HEK293 (cell line): ENCODE data around the gene DDC.

Experiments used
- CTCF ChIA-PET: fragments of 350-600 bp; formaldehyde crosslinking; extraction: SDS; loops from one replicate; lab custom pipeline; 2021; ENCODE audit warnings: antibody characterized with exemption; lab: Yijun Ruan, JAX
- POLR2A ChIA-PET: fragments of 300-600 bp; formaldehyde crosslinking; extraction: SDS; loops from one replicate; lab custom pipeline; 2020; ENCODE audit warnings: antibody characterized with exemption, inconsistent platforms; lab: Yijun Ruan, JAX
- H3K27ac ChIP-seq: fragments of 200-500 bp; sonication (Bioruptor generic); 2 replicates; pipeline ENCODE4 v1.5.1; 2014; ENCODE audit warnings: low read depth, low read length, control low read depth, inconsistent platforms; ENCODE audit errors: extremely low read depth
- H3K36me3 ChIP-seq, 2 experiments: fragments of 200-500 bp in 1 of 2; sonication (Bioruptor generic) in 1 of 2; 1 replicate in 1 of 2; 2 replicates in 1 of 2; pipeline ENCODE4 v1.5.1; 2014 to 2017; ENCODE audit warnings: inconsistent platforms in 2 of 2, low read length in 2 of 2; ENCODE audit not compliant: control insufficient read depth in 2 of 2, insufficient read depth in 1 of 2
- H3K4me1 ChIP-seq: fragments of 200-500 bp; sonication (Bioruptor generic); 2 replicates; pipeline ENCODE4 v1.5.1; 2014; ENCODE audit warnings: mild to moderate bottlenecking, low read length, inconsistent platforms; ENCODE audit not compliant: control insufficient read depth, insufficient read depth
- H3K4me3 ChIP-seq: 2 replicates; pipeline ENCODE4 v1.5.1; 2011; ENCODE audit warnings: low read depth, mild to moderate bottlenecking, control low read depth, low read length, moderate library complexity
- H3K9me3 ChIP-seq: fragments of 200-500 bp; sonication (Bioruptor generic); 2 replicates; pipeline ENCODE4 v1.5.1; 2014; ENCODE audit warnings: low read depth, low read length, inconsistent platforms; ENCODE audit not compliant: control insufficient read depth, insufficient read depth
- GLIS2 ChIP-seq: fragments of 450-650 bp; formaldehyde crosslinking; IDR thresholded peaks from 2 replicates; pipeline ENCODE4 v1.5.1; 2016; ENCODE audit warnings: missing biosample characterization, missing genetic modification characterization
- HOXD13 ChIP-seq: sonication (generic); formaldehyde crosslinking; IDR thresholded peaks from 2 replicates; pipeline ENCODE4 v1.8.0; 2022; ENCODE audit warnings: missing genetic modification reagents, borderline replicate concordance
- ZBTB8A ChIP-seq: fragments of 450-650 bp; formaldehyde crosslinking; IDR thresholded peaks from 2 replicates; pipeline ENCODE4 v1.5.1; 2016; ENCODE audit warnings: missing biosample characterization, missing genetic modification characterization
- ZNF140 ChIP-seq: fragments of 450-650 bp; formaldehyde crosslinking; IDR thresholded peaks from 2 replicates; pipeline ENCODE4 v1.5.1; 2016; ENCODE audit warnings: missing biosample characterization, missing genetic modification characterization
- ZNF155 ChIP-seq: fragments of 450-650 bp; formaldehyde crosslinking; IDR thresholded peaks from 2 replicates; pipeline ENCODE4 v1.5.1; 2016; ENCODE audit warnings: missing biosample characterization, missing genetic modification characterization
- ZNF223 ChIP-seq: fragments of 450-650 bp; formaldehyde crosslinking; IDR thresholded peaks from 2 replicates; pipeline ENCODE4 v1.5.1; 2016; ENCODE audit warnings: missing biosample characterization, missing genetic modification characterization
- ZNF248 ChIP-seq: fragments of 450-650 bp; formaldehyde crosslinking; IDR thresholded peaks from 2 replicates; pipeline ENCODE4 v1.5.1; 2017; ENCODE audit warnings: missing biosample characterization, missing genetic modification characterization
- ZNF292 ChIP-seq: fragments of 450-650 bp; formaldehyde crosslinking; IDR thresholded peaks from 2 replicates; pipeline ENCODE4 v1.5.1; 2016; ENCODE audit warnings: low read depth, missing biosample characterization, missing genetic modification characterization, borderline replicate concordance
- ZNF341 ChIP-seq: fragments of 450-650 bp; formaldehyde crosslinking; IDR thresholded peaks from 2 replicates; pipeline ENCODE4; 2016; ENCODE audit warnings: low read depth, missing biosample characterization, missing genetic modification characterization
- ZNF433 ChIP-seq: fragments of 450-650 bp; formaldehyde crosslinking; IDR thresholded peaks from 2 replicates; pipeline ENCODE4 v1.5.1; 2016; ENCODE audit warnings: missing biosample characterization, missing genetic modification characterization, low read depth
- ZNF555 ChIP-seq: fragments of 450-650 bp; formaldehyde crosslinking; conservative IDR thresholded peaks from 2 replicates; pipeline ENCODE4 v1.5.1; 2017; ENCODE audit warnings: missing biosample characterization, mild to moderate bottlenecking, missing genetic modification characterization, inconsistent platforms
- ZNF621 ChIP-seq: fragments of 450-650 bp; formaldehyde crosslinking; IDR thresholded peaks from 2 replicates; pipeline ENCODE4 v1.5.1; 2017; ENCODE audit warnings: missing biosample characterization, missing genetic modification characterization
- ZNF660 ChIP-seq: fragments of 450-650 bp; IDR thresholded peaks from 2 replicates; pipeline ENCODE4 v1.5.1; 2018; ENCODE audit warnings: missing biosample characterization, mild to moderate bottlenecking, missing genetic modification characterization
- ZNF768 ChIP-seq: fragments of 450-650 bp; formaldehyde crosslinking; IDR thresholded peaks from 2 replicates; pipeline ENCODE4 v1.5.1; 2018; ENCODE audit warnings: missing biosample characterization, mild to moderate bottlenecking, missing genetic modification characterization
- ZNF837 ChIP-seq: fragments of 450-650 bp; formaldehyde crosslinking; IDR thresholded peaks from 2 replicates; pipeline ENCODE4 v1.5.1; 2016; ENCODE audit warnings: missing biosample characterization, missing genetic modification characterization
- ZXDB ChIP-seq: fragments of 450-650 bp; formaldehyde crosslinking; IDR thresholded peaks from 2 replicates; pipeline ENCODE4 v1.5.1; 2016; ENCODE audit warnings: missing biosample characterization, missing genetic modification characterization
- TF ChIP-seq, protein P1 (sequence below): fragments of 450-650 bp; formaldehyde crosslinking; conservative IDR thresholded peaks from 2 replicates; pipeline ENCODE4 v1.5.1; 2016; ENCODE audit warnings: low read depth, missing biosample characterization, missing genetic modification characterization
- TF ChIP-seq, protein P2 (sequence below): fragments of 450-650 bp; formaldehyde crosslinking; IDR thresholded peaks from 2 replicates; pipeline ENCODE4 v1.5.1; 2016; ENCODE audit warnings: missing biosample characterization, missing genetic modification characterization
- TF ChIP-seq, protein P3 (sequence below): fragments of 450-650 bp; formaldehyde crosslinking; IDR thresholded peaks from 2 replicates; pipeline ENCODE4 v1.5.1; 2017; ENCODE audit warnings: missing biosample characterization, missing genetic modification characterization
- TF ChIP-seq, protein P4 (sequence below): fragments of 450-650 bp; formaldehyde crosslinking; IDR thresholded peaks from 2 replicates; pipeline ENCODE4 v1.5.1; 2016; ENCODE audit warnings: missing biosample characterization, missing genetic modification characterization

Gene DDC

DNA sequence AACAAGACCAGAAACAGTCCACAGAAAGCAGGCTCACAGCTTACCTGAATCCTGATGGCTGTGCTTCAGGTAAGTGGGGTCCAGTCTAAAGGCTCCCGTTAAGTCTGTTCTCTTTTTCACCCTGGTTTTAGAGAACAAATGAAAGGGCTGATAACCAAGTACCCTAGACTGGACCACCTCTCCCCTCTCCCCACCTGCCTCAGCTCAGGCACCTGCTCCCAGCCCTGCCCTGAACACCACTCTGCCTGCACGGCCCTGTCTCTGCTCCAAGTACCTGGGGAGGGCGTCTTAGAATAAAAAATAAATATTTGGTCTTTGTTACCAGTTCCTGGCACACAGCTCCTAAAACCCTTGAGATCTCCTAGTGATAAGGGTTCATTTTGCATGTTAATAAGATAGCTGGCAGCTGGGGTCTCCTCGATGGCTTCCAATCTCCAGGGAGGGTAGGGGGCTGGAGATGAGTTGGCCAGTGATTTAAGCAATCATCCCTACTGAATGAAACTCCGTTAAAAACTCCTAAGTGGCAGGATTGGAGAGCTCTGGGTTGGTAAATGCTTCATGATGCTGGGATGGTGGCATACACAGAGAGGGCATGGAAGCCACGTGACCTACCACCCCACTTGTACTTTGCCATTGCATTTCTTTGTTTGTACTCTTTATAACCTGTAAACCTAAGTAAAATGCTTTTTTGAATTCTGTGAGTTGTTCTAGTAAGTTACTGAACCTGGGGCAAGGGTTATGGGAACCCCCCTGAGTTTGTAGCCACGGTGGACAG lies 85.3 kb downstream of the DDC start (continued):
- TF ChIP-seq, protein P1, sequence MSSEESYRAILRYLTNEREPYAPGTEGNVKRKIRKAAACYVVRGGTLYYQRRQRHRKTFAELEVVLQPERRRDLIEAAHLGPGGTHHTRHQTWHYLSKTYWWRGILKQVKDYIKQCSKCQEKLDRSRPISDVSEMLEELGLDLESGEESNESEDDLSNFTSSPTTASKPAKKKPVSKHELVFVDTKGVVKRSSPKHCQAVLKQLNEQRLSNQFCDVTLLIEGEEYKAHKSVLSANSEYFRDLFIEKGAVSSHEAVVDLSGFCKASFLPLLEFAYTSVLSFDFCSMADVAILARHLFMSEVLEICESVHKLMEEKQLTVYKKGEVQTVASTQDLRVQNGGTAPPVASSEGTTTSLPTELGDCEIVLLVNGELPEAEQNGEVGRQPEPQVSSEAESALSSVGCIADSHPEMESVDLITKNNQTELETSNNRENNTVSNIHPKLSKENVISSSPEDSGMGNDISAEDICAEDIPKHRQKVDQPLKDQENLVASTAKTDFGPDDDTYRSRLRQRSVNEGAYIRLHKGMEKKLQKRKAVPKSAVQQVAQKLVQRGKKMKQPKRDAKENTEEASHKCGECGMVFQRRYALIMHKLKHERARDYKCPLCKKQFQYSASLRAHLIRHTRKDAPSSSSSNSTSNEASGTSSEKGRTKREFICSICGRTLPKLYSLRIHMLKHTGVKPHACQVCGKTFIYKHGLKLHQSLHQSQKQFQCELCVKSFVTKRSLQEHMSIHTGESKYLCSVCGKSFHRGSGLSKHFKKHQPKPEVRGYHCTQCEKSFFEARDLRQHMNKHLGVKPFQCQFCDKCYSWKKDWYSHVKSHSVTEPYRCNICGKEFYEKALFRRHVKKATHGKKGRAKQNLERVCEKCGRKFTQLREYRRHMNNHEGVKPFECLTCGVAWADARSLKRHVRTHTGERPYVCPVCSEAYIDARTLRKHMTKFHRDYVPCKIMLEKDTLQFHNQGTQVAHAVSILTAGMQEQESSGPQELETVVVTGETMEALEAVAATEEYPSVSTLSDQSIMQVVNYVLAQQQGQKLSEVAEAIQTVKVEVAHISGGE (tag by site-specific recombination) = no peak
- no peak for TF ChIP-seq ZNF660 (tag by site-specific recombination)
- no peak for TF ChIP-seq ZNF155 (tag by site-specific recombination)
- no peak for TF ChIP-seq HOXD13 (CRISPR knock-in tag)
- TF ChIP-seq ZNF837 (tag by site-specific recombination) = no peak
- no peak for TF ChIP-seq ZNF768 (tag by site-specific recombination)
- TF ChIP-seq, protein P2, sequence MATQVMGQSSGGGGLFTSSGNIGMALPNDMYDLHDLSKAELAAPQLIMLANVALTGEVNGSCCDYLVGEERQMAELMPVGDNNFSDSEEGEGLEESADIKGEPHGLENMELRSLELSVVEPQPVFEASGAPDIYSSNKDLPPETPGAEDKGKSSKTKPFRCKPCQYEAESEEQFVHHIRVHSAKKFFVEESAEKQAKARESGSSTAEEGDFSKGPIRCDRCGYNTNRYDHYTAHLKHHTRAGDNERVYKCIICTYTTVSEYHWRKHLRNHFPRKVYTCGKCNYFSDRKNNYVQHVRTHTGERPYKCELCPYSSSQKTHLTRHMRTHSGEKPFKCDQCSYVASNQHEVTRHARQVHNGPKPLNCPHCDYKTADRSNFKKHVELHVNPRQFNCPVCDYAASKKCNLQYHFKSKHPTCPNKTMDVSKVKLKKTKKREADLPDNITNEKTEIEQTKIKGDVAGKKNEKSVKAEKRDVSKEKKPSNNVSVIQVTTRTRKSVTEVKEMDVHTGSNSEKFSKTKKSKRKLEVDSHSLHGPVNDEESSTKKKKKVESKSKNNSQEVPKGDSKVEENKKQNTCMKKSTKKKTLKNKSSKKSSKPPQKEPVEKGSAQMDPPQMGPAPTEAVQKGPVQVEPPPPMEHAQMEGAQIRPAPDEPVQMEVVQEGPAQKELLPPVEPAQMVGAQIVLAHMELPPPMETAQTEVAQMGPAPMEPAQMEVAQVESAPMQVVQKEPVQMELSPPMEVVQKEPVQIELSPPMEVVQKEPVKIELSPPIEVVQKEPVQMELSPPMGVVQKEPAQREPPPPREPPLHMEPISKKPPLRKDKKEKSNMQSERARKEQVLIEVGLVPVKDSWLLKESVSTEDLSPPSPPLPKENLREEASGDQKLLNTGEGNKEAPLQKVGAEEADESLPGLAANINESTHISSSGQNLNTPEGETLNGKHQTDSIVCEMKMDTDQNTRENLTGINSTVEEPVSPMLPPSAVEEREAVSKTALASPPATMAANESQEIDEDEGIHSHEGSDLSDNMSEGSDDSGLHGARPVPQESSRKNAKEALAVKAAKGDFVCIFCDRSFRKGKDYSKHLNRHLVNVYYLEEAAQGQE = no peak
- TF ChIP-seq, protein P3, sequence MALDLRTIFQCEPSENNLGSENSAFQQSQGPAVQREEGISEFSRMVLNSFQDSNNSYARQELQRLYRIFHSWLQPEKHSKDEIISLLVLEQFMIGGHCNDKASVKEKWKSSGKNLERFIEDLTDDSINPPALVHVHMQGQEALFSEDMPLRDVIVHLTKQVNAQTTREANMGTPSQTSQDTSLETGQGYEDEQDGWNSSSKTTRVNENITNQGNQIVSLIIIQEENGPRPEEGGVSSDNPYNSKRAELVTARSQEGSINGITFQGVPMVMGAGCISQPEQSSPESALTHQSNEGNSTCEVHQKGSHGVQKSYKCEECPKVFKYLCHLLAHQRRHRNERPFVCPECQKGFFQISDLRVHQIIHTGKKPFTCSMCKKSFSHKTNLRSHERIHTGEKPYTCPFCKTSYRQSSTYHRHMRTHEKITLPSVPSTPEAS (tag by site-specific recombination) = no peak
- TF ChIP-seq, all 188 proteins: peak for 0

DNA sequence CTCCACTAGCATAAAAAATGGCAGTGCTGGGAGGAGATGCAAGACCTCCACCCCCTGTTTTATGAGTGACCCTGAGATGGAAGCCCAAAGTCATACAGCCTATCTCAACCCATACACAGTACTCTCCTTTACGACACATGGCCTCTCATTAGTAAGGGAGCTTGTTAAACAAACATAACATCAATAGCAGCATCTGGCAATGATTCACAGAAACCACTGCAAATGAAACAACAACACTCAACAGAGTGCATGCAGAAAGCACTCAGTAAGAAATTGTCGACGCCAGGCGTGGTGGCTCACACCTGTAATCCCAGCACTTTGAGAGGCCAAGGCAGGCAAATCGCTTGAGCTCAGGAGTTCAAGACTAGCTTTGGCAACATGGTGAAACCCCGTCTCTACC lies 87.6 kb downstream of the DDC start:
- Histone ChIP-seq H3K9me3 (no peaks in the 10 kb centered on the region), H3K36me3 (no peaks in the 10 kb centered on the region), H3K27ac (no peak overlapping the region), H3K4me3 (no peak overlapping the region), H3K4me1 (no peaks in the 10 kb centered on the region)
- CTCF ChIA-PET = interaction anchor here (1.6 kb wide), 1 partner anchor 10 kb away, joined by 7 read pairs; no protein-coding TSS in a partner anchor
- POLR2A ChIA-PET = interaction anchor here (0.7 kb wide), 1 partner anchor 1685 kb away, joined by 4 read pairs; no protein-coding TSS in a partner anchor
- TF ChIP-seq ZNF248 (tag by site-specific recombination) = no peak
- TF ChIP-seq ZXDB (tag by site-specific recombination) = no peak
- no peak for TF ChIP-seq GLIS2 (tag by site-specific recombination)
- TF ChIP-seq HOXD13 (CRISPR knock-in tag) = no peak

DNA sequence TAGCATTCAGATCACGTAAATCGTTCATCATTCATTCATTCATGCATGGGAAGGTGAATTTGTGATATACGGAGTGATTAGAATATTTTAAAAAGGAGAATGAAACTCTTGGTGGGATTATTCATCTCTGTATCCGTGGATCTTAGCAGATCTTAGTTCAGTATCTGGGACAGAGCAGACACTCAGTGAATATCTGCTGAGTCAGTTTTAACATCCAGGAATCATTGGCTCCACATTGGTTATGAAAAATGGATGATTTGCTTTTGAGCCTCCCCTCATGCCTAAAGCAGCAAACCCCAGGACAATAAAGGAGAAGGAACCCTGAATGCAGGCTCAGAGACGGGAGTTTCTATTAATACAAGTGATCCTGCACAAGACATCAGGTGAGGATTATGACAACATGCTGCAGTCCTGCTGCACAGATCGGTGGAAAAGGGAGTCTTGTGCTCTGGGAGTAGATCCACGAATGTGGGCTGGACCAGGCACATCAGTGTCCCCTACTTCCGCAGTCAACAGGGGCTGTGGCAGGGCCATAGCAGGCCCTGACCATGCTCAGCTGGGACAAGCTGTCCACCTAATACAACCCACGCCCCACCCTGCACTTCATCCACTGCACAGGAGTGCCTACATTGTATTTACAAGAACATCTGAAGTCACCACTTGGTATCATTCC lies 88.1 kb downstream of the DDC start:
- ChIA-PET POLR2A (interaction anchor here (0.7 kb wide), 1 partner anchor 1686 kb away, joined by 4 read pairs; no protein-coding TSS in a partner anchor), CTCF (interaction anchor here (1.6 kb wide), 1 partner anchor 9 kb away, joined by 7 read pairs; no protein-coding TSS in a partner anchor)
- Histone ChIP-seq H3K4me3 (no peak overlapping the region), H3K4me1 (no peaks in the 10 kb centered on the region), H3K36me3 (no peaks in the 10 kb centered on the region), H3K9me3 (no peaks in the 10 kb centered on the region), H3K27ac (no peak overlapping the region)
- TF ChIP-seq ZNF140 (tag by site-specific recombination) (no peak), ZNF292 (tag by site-specific recombination) (no peak), ZNF433 (no peak), ZNF555 (tag by site-specific recombination) (no peak), ZBTB8A (tag by site-specific recombination) (no peak), ZNF341 (tag by site-specific recombination) (no peak), ZNF621 (tag by site-specific recombination) (no peak), ZNF223 (tag by site-specific recombination) (no peak), ZNF660 (tag by site-specific recombination) (no peak)
- TF ChIP-seq, protein P4, sequence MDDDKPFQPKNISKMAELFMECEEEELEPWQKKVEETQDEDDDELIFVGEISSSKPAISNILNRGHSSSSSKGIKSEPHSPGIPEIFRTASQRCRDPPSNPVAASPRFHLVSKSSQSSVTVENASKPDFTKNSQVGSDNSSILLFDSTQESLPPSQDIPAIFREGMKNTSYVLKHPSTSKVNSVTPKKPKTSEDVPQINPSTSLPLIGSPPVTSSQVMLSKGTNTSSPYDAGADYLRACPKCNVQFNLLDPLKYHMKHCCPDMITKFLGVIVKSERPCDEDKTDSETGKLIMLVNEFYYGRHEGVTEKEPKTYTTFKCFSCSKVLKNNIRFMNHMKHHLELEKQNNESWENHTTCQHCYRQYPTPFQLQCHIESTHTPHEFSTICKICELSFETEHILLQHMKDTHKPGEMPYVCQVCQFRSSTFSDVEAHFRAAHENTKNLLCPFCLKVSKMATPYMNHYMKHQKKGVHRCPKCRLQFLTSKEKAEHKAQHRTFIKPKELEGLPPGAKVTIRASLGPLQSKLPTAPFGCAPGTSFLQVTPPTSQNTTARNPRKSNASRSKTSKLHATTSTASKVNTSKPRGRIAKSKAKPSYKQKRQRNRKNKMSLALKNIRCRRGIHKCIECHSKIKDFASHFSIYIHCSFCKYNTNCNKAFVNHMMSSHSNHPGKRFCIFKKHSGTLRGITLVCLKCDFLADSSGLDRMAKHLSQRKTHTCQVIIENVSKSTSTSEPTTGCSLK = no peak
